GM21367 (cell line): ENCODE results near the gene GPHN.
"Not testable (repeated sequence)": the region's sequence is repeated elsewhere in the genome, so short reads cannot be mapped to it uniquely, and the experiment has no call there.

Experiments used
- ATAC-seq: cut with Tn5 transposase; IDR thresholded peaks from one replicate; pipeline ENCODE4 v1.9.1; 2021; ENCODE audit not compliant: unreplicated experiment

GPHN gene

GRCh38 chr14:66651536-66652220, 143.7 kb downstream of the GPHN start:
- no peak for ATAC-seq

- ATAC-seq: no peak
Observed at GRCh38 chr14:66652525-66653106, 144.7 kb downstream of the GPHN start.

GRCh38 chr14:66657780-66658179, 149.8 kb downstream of the GPHN start:
- ATAC-seq: no peak

- no peak for ATAC-seq
Observed at GRCh38 chr14:66662374-66662773, 154.4 kb downstream of the GPHN start.

GRCh38 chr14:66677780-66678179, 169.8 kb downstream of the GPHN start:
- no peak for ATAC-seq

GRCh38 chr14:66680216-66680615, 172.3 kb downstream of the GPHN start:
- no peak for ATAC-seq

GRCh38 chr14:66696326-66696725, 188.4 kb downstream of the GPHN start:
- no peak for ATAC-seq

- no peak for ATAC-seq
Observed at GRCh38 chr14:66698503-66698902, 190.6 kb downstream of the GPHN start.

GRCh38 chr14:66701813-66702212, 193.9 kb downstream of the GPHN start:
- ATAC-seq: no peak

- no peak for ATAC-seq
Observed at GRCh38 chr14:66708267-66708666, 200.3 kb downstream of the GPHN start.

GRCh38 chr14:66709291-66709690, 201.3 kb downstream of the GPHN start:
- ATAC-seq: no peak

GRCh38 chr14:66714291-66714690, 206.3 kb downstream of the GPHN start:
- not testable (repeated sequence) for ATAC-seq

- ATAC-seq: not testable (repeated sequence)
Observed at GRCh38 chr14:66715313-66715712, 207.4 kb downstream of the GPHN start.

- no peak for ATAC-seq
Observed at GRCh38 chr14:66716227-66716626, 208.3 kb downstream of the GPHN start.

GRCh38 chr14:66717561-66718140, 209.7 kb downstream of the GPHN start:
- ATAC-seq: no peak

- no peak for ATAC-seq
Observed at GRCh38 chr14:66724996-66725395, 217.0 kb downstream of the GPHN start.

- ATAC-seq: not testable (repeated sequence)
Observed at GRCh38 chr14:66731298-66731697, 223.4 kb downstream of the GPHN start.

GRCh38 chr14:66735853-66736252, 227.9 kb downstream of the GPHN start:
- no peak for ATAC-seq

GRCh38 chr14:66739826-66740225, 231.9 kb downstream of the GPHN start:
- ATAC-seq: no peak

- ATAC-seq: no peak
Observed at GRCh38 chr14:66745078-66745477, 237.1 kb downstream of the GPHN start.

GRCh38 chr14:66746316-66747006, 238.5 kb downstream of the GPHN start:
- ATAC-seq: no peak

GRCh38 chr14:66752109-66752508, 244.2 kb downstream of the GPHN start:
- no peak for ATAC-seq
